Measurements from ENCODE around the gene SLC12A4. TPM values are rescaled to one million over a fixed set of nuclear protein-coding genes. Genes with fewer than 3 reads are reported as not detected.

SLC12A4 gene
- total RNA-seq, 4 donors from 2014 or later, result 65.8 to 142 (median 81.3) TPM

GRCh38 chr16:67935402-67936123, 32.9 kb downstream of the SLC12A4 start:
- intact Hi-C loops (cut with DNase I), result no loop called here
- H3K27ac ChIP-seq (replicated peaks in 1 of 4), result peak overlapping the region; percentile 86 to 93 (median 92)
- TF ChIP-seq CTCF (IDR thresholded peaks at IDR 0.05), result no peak
- peak; percentile 27 for TF ChIP-seq POLR2A (IDR thresholded peaks at IDR 0.05; ENCODE audit: low read depth)
- TF ChIP-seq POLR2AphosphoS5 (IDR thresholded peaks at IDR 0.05), result peak; percentile 90 to 93
- peak; percentile 97 for DNase-seq (ENCODE audit: extremely low spot score)
- peaks cover 8 to 46% (median 37%) of the 10 kb centered on the region in 4 donors for H3K36me3 ChIP-seq
- no peaks in the 10 kb centered on the region for H3K9me3 ChIP-seq
- 2% methylated on average over 19 of the region's 55 CpGs for WGBS
- no peaks in the 10 kb centered on the region for H3K27me3 ChIP-seq
- peak overlapping the region; percentile 73 to 96 (median 88) for H3K4me3 ChIP-seq
- H3K4me1 ChIP-seq, result peaks cover 19 to 41% (median 35%) of the 10 kb centered on the region in 4 donors

- H3K4me3 ChIP-seq, result peak overlapping the region; percentile 73 to 96 (median 88)
- no peaks in the 10 kb centered on the region for H3K27me3 ChIP-seq
- H3K4me1 ChIP-seq, result peaks cover 19 to 37% (median 32%) of the 10 kb centered on the region in 4 donors
- intact Hi-C loops (cut with DNase I), result no loop called here
- peaks cover 8 to 46% (median 38%) of the 10 kb centered on the region in 4 donors for H3K36me3 ChIP-seq
- WGBS, result 33% methylated on average over 13 of the region's 13 CpGs
- TF ChIP-seq POLR2A (IDR thresholded peaks at IDR 0.05; ENCODE audit: low read depth) (no peak), POLR2AphosphoS5 (IDR thresholded peaks at IDR 0.05) (no peak), CTCF (IDR thresholded peaks at IDR 0.05) (no peak), EP300 (IDR thresholded peaks at IDR 0.05) (no peak)
- H3K9me3 ChIP-seq, result no peaks in the 10 kb centered on the region
- no peak for DNase-seq (ENCODE audit: extremely low spot score)
- H3K27ac ChIP-seq (replicated peaks in 1 of 4), result peak overlapping the region; percentile 86 to 93 (median 92)
Measured at GRCh38 chr16:67935101-67935401, 33.4 kb downstream of the SLC12A4 start.

GRCh38 chr16:67934306-67935100, 33.9 kb downstream of the SLC12A4 start:
- H3K9me3 ChIP-seq, result no peaks in the 10 kb centered on the region

GRCh38 chr16:67933805-67934204, 34.6 kb downstream of the SLC12A4 start:
- Histone ChIP-seq H3K9me3 (no peaks in the 10 kb centered on the region), H3K4me1 (peaks cover 19 to 32% (median 26%) of the 10 kb centered on the region in 4 donors), H3K4me3 (no peak overlapping the region), H3K27me3 (no peaks in the 10 kb centered on the region), H3K36me3 (peaks cover 3 to 45% (median 41%) of the 10 kb centered on the region in 4 donors), H3K27ac (replicated peaks in 1 of 4) (no peak overlapping the region)
- intact Hi-C loops (cut with DNase I), result no loop called here
- no peak for DNase-seq (ENCODE audit: extremely low spot score)
- TF ChIP-seq POLR2AphosphoS5 (IDR thresholded peaks at IDR 0.05), result no peak
- no peak for TF ChIP-seq POLR2A (IDR thresholded peaks at IDR 0.05; ENCODE audit: low read depth)
- no peak for TF ChIP-seq CTCF (IDR thresholded peaks at IDR 0.05)
- TF ChIP-seq EP300 (IDR thresholded peaks at IDR 0.05), result no peak
- WGBS, result 90% methylated on average over 6 of the region's 7 CpGs

More at GRCh38 chr16:67934306-67935100, 33.9 kb downstream of the SLC12A4 start:
- Histone ChIP-seq H3K36me3 (peaks cover 3 to 45% (median 37%) of the 10 kb centered on the region in 4 donors), H3K27me3 (no peaks in the 10 kb centered on the region), H3K27ac (replicated peaks in 1 of 4) (peak overlapping the region; percentile 86 to 93 (median 92)), H3K4me3 (peak overlapping the region; percentile 73 to 96 (median 88)), H3K4me1 (peaks cover 19 to 32% (median 27%) of the 10 kb centered on the region in 4 donors)
- TF ChIP-seq CTCF (IDR thresholded peaks at IDR 0.05) (no peak), EP300 (IDR thresholded peaks at IDR 0.05) (no peak), POLR2AphosphoS5 (IDR thresholded peaks at IDR 0.05) (no peak), POLR2A (IDR thresholded peaks at IDR 0.05; ENCODE audit: low read depth) (no peak)
- no peak for DNase-seq (ENCODE audit: extremely low spot score)
- intact Hi-C loops (cut with DNase I), result no loop called here
- 42% methylated on average over 13 of the region's 13 CpGs for WGBS
